ENCODE measurements around the gene SIN3A. TPM values are rescaled to one million over a fixed set of nuclear protein-coding genes. Genes with fewer than 3 reads are reported as not detected.
"Not testable (repeated sequence)": the region's sequence is repeated elsewhere in the genome, so short reads cannot be mapped to it uniquely, and the experiment has no call there.

The SIN3A gene
- total RNA-seq, 1 donor from 2014 or later = 16.5 TPM

DNA sequence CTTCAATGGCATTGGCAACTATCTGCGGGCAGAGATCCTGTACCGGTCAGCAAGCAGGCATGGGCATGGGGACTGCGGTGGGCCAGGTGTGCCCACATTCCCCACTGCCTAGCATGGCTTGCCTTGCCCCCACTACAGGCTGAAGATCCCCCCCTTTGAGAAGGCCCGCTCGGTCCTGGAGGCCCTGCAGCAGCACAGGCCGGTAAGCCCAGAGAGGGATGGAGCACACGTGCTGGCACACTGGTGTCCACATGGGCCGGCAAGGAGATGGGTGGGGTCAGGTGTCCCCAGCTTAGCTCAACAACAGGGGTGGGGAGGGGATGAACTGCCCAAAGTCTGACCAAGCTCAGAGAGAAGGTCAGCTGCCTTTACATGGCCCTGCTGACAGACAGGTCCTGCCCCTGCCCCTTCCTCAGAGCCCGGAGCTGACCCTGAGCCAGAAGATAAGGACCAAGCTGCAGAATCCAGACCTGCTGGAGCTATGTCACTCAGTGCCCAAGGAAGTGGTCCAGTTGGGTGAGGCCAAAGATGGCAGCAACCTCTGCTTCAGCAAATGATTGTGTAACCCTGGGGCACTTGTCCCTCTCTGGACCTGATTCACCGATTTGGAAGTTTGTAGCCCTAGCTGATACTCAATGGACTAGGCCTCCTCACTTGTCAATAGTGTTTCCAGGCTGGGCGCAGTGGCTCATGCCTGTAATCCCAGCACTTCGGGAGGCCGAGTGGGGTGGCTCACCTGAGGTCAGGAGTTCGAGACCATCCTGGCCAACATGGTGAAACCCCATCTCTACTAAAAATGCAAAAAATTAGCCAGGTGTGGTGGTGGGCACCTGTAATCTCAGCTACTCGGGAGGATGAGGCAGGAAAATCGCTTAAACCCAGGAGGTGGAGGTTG is 99.1 kb downstream of the SIN3A start:
- Histone ChIP-seq H3K4me3 (ENCODE audit: low read depth, low read length) (no peak overlapping the region), H3K36me3 (ENCODE audit: control insufficient read depth, insufficient read depth, low read length) (peaks cover 2% of the 10 kb centered on the region), H3K27me3 (ENCODE audit: control insufficient read depth, insufficient read depth, low read length) (peaks cover 2% of the 10 kb centered on the region)
- TF ChIP-seq, protein P1, sequence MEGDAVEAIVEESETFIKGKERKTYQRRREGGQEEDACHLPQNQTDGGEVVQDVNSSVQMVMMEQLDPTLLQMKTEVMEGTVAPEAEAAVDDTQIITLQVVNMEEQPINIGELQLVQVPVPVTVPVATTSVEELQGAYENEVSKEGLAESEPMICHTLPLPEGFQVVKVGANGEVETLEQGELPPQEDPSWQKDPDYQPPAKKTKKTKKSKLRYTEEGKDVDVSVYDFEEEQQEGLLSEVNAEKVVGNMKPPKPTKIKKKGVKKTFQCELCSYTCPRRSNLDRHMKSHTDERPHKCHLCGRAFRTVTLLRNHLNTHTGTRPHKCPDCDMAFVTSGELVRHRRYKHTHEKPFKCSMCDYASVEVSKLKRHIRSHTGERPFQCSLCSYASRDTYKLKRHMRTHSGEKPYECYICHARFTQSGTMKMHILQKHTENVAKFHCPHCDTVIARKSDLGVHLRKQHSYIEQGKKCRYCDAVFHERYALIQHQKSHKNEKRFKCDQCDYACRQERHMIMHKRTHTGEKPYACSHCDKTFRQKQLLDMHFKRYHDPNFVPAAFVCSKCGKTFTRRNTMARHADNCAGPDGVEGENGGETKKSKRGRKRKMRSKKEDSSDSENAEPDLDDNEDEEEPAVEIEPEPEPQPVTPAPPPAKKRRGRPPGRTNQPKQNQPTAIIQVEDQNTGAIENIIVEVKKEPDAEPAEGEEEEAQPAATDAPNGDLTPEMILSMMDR (IDR thresholded peaks at IDR 0.05; ENCODE audit: insufficient read depth, low read length, poor library complexity, severe bottlenecking) = no peak
- DNase-seq (ENCODE audit: low read depth) = no peak

DNA sequence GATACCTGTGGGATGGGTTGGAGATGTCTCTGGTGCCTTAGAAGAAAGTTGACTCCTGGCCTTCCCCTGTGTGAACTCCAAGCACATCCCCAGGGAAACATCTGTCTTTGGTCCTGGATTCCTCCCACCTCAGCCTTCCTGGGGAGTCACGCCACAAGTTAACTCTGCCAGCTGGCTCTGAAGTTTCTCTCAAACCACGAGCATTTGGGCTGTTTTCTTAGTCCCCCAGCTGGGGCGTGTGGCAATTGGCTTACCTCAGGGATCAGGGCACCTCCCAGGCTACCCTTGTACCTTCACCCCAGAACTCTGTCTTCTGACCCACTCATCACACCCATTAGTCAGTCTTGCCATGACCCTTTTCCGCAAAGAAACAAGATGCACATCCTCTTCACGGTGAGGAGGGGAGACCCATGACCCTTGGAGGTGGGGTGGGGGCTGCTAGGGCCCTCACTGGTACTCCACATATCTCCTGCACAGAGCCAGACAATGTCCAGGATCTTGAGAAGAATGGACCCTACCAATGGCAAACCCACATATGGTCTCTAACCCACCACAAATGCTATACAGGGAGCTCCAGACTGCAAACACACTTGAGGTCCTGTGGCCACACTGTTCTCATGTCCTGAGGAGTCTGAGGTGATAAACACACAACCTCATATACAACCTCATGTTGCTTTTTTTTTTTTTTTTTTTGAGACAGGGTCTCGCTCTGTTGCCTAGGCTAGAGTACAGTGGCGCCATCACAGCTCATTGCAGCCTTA is 100.7 kb downstream of the SIN3A start:
- no peak for DNase-seq (ENCODE audit: low read depth)
- H3K27me3 ChIP-seq (ENCODE audit: control insufficient read depth, insufficient read depth, low read length) = peaks cover 2% of the 10 kb centered on the region
- TF ChIP-seq, protein P1 (IDR thresholded peaks at IDR 0.05; ENCODE audit: insufficient read depth, low read length, poor library complexity, severe bottlenecking) = no peak

DNA sequence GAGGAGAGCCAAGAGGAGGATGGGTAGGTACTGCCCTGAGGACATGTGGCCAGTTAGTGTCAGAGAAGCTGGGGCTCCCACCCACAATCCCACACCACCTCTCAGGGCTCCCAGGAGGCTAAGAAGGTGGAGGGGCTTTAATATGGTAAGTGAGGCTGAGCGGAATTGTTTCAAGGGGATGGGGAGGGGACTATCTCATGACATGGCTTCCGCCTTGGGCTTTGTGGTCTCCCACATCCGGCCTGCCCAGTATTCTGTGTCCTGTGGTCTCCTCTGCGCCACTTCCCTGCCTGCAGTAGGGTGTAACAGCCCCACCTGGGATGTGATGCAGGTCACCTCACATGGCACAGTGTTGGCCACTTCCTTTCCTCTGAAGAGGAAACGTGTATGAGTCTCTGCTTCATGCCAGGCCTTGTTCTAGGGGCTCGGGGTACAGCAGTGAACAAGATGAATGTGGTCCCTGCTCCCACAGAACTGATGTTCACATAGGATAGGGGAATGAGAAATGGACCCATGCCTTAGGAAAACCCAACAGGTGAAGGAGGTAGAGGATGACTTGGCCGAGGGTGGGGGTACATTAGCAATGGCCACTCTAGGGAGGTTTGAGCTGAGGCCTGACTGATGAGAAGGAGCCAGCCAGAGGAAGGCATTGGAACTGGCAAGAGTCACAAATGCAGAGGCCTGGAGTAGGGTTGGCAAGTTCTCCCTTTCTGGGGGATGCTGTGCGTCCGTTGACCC is 101.5 kb downstream of the SIN3A start:
- no peak for DNase-seq (ENCODE audit: low read depth)
- Histone ChIP-seq H3K36me3 (ENCODE audit: control insufficient read depth, insufficient read depth, low read length) (peaks cover 1% of the 10 kb centered on the region), H3K4me3 (ENCODE audit: low read depth, low read length) (no peak overlapping the region), H3K27me3 (ENCODE audit: control insufficient read depth, insufficient read depth, low read length) (peaks cover 2% of the 10 kb centered on the region)
- TF ChIP-seq, protein P1 (IDR thresholded peaks at IDR 0.05; ENCODE audit: insufficient read depth, low read length, poor library complexity, severe bottlenecking) = no peak

More for the DNA sequence above, 100.7 kb downstream of the SIN3A start:
- Histone ChIP-seq H3K36me3 (ENCODE audit: control insufficient read depth, insufficient read depth, low read length) (peaks cover 1% of the 10 kb centered on the region), H3K4me3 (ENCODE audit: low read depth, low read length) (no peak overlapping the region)

DNA sequence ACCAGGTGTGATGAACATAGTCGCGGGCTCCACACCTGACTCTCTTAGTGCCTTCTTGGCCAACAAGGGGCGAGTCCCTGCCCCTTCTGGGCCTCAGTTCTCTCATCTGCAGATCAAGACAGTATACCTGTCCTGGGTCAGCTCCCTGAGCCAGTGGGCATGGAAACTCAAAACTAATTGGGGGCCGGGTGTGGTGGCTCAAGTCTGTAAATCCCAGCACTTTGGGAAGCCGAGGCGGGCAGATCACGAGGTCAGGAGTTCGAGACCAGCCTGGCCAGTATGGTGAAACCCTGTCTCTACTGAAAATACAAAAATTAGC is 102.2 kb downstream of the SIN3A start:
- not testable (repeated sequence) for H3K36me3 ChIP-seq (ENCODE audit: control insufficient read depth, insufficient read depth, low read length); H3K27me3 ChIP-seq (ENCODE audit: control insufficient read depth, insufficient read depth, low read length); H3K4me3 ChIP-seq (ENCODE audit: low read depth, low read length); DNase-seq (ENCODE audit: low read depth)

DNA sequence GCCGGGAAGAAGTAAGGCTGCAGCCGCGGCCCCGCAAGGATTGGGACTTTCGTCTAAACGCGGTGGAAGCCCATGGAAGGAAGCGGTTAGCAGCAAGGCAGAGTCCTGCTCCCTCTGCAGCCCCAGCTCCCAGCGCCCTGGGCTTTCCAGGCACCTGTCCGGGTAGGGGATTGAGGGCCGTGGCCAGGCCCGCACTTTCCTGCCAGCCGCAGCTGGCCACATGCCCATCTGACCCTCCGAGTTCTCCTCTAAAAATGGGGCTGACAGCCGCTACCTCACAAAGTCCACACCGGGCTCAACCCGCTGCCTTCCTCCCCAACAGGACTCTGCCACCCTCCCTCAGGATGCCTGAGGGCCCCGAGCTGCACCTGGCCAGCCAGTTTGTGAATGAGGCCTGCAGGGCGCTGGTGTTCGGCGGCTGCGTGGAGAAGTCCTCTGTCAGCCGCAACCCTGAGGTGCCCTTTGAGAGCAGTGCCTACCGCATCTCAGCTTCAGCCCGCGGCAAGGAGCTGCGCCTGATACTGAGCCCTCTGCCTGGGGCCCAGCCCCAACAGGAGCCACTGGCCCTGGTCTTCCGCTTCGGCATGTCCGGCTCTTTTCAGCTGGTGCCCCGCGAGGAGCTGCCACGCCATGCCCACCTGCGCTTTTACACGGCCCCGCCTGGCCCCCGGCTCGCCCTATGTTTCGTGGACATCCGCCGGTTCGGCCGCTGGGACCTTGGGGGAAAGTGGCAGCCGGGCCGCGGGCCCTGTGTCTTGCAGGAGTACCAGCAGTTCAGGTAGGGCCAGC is 102.7 kb downstream of the SIN3A start:
- H3K27me3 ChIP-seq (ENCODE audit: control insufficient read depth, insufficient read depth, low read length) = peaks cover 2% of the 10 kb centered on the region
- peak overlapping the region; percentile 67 for H3K4me3 ChIP-seq (ENCODE audit: low read depth, low read length)
- TF ChIP-seq, protein P1 (IDR thresholded peaks at IDR 0.05; ENCODE audit: insufficient read depth, low read length, poor library complexity, severe bottlenecking) = no peak
- H3K36me3 ChIP-seq (ENCODE audit: control insufficient read depth, insufficient read depth, low read length) = peaks cover 1% of the 10 kb centered on the region
- DNase-seq (ENCODE audit: low read depth) = no peak

Measured in kidney epithelial cell (primary cell).